Activated naive CD4-positive, alpha-beta T cell treated with anti-CD3 and anti-CD28 coated beads, Interleukin-2, amount 50 U/mL, for 16 hours (primary cell): Measurements from ENCODE around the gene MANEAL.

Experiments used
- DNase-seq: peaks from one replicate; pipeline ENCODE4 v3.0.0-alpha.2; 2020

MANEAL gene

GRCh38 chr1:37782491-37782890 lies 11.2 kb upstream of the MANEAL start:
- DNase-seq = no peak

GRCh38 chr1:37792943-37793686 lies 532 bp upstream of the MANEAL start:
- no peak for DNase-seq

GRCh38 chr1:37794372-37795339 lies 1.0 kb downstream of the MANEAL start:
- no peak for DNase-seq

- DNase-seq = peak; percentile 45
Measured at GRCh38 chr1:37795340-37796125, 1.9 kb downstream of the MANEAL start.

- DNase-seq = no peak
Measured at GRCh38 chr1:37797750-37798345, 4.2 kb downstream of the MANEAL start.

GRCh38 chr1:37802439-37802838 lies 8.8 kb downstream of the MANEAL start:
- DNase-seq = no peak

- DNase-seq = no peak
Measured at GRCh38 chr1:37807220-37807554, 13.5 kb downstream of the MANEAL start.

GRCh38 chr1:37807555-37808368 lies 14.1 kb downstream of the MANEAL start, which contains the start of the genes C1orf122 and YRDC:
Gene C1orf122 (plus strand): TSS chr1:37807790. CDS start chr1:37808405, 615 bp downstream.
Gene YRDC (minus strand): TSS chr1:37808208. CDS start chr1:37808180, 28 bp downstream.
- DNase-seq = peak; percentile 95

GRCh38 chr1:37808369-37809319 lies 15.0 kb downstream of the MANEAL start:
- peak; percentile 40 for DNase-seq

GRCh38 chr1:37809942-37810341 lies 16.3 kb downstream of the MANEAL start:
- DNase-seq = no peak

GRCh38 chr1:37811027-37811655 lies 17.5 kb downstream of the MANEAL start:
- DNase-seq = peak; percentile 67

- DNase-seq = no peak
Measured at GRCh38 chr1:37813529-37814145, 20.0 kb downstream of the MANEAL start.

GRCh38 chr1:37814252-37814651 lies 20.6 kb downstream of the MANEAL start:
- no peak for DNase-seq

- DNase-seq = no peak
Measured at GRCh38 chr1:37817481-37817880, 23.8 kb downstream of the MANEAL start.

- DNase-seq = no peak
Measured at GRCh38 chr1:37821481-37821880, 27.8 kb downstream of the MANEAL start.

- no peak for DNase-seq
Measured at GRCh38 chr1:37822906-37823815, 29.5 kb downstream of the MANEAL start.

GRCh38 chr1:37824001-37824400 lies 30.4 kb downstream of the MANEAL start:
- no peak for DNase-seq

- DNase-seq = no peak
Measured at GRCh38 chr1:37825506-37825905, 31.9 kb downstream of the MANEAL start.
